NCI-H526 (cell line): ENCODE data around the gene EFTUD2.

Source experiments
- DNase-seq, 2 experiments: peaks; one replicate each; lab custom pipeline; 2025; lab: John Stamatoyannopoulos, UW

The EFTUD2 gene

GRCh38 chr17:44910231-44911106 lies 11.2 kb upstream of the EFTUD2 start:
- no peak for DNase-seq

- DNase-seq: no peak
These were observed 10.5 kb upstream of the EFTUD2 start for GRCh38 chr17:44909681-44910144.

GRCh38 chr17:44908761-44909326 lies 9.6 kb upstream of the EFTUD2 start:
- DNase-seq: no peak

- DNase-seq: peak in 1 of 2 experiments; percentile 29
These were observed 8.7 kb upstream of the EFTUD2 start for GRCh38 chr17:44907729-44908470.

- no peak for DNase-seq
These were observed 7.8 kb upstream of the EFTUD2 start for GRCh38 chr17:44906763-44907728.

- DNase-seq: no peak
These were observed 6.9 kb upstream of the EFTUD2 start for GRCh38 chr17:44906010-44906646.

- DNase-seq: no peak
These were observed 6.1 kb upstream of the EFTUD2 start for GRCh38 chr17:44905006-44906000.

GRCh38 chr17:44904001-44904984 lies 5.0 kb upstream of the EFTUD2 start:
- DNase-seq: no peak

- no peak for DNase-seq
These were observed 3.9 kb upstream of the EFTUD2 start for GRCh38 chr17:44903012-44903685.

- no peak for DNase-seq
These were observed 3.0 kb upstream of the EFTUD2 start for GRCh38 chr17:44902135-44902760.

- DNase-seq: no peak
These were observed 2.2 kb upstream of the EFTUD2 start for GRCh38 chr17:44901411-44901921.

GRCh38 chr17:44900894-44901293 lies 1.6 kb upstream of the EFTUD2 start:
- no peak for DNase-seq

GRCh38 chr17:44898768-44899073 lies 524 bp downstream of the EFTUD2 start:
- no peak for DNase-seq

- DNase-seq: no peak
These were observed 4.6 kb downstream of the EFTUD2 start for GRCh38 chr17:44894642-44895041.

- DNase-seq: no peak
These were observed 7.0 kb downstream of the EFTUD2 start for GRCh38 chr17:44892250-44892649.

GRCh38 chr17:44889003-44889402 lies 10.2 kb downstream of the EFTUD2 start:
- no peak for DNase-seq
